AG09319 (cell line): ENCODE measurements around the gene CSNK2A1.

Experiments used
- DNase-seq: peaks from one replicate; pipeline ENCODE4 v3.0.0-alpha.2; 2010; ENCODE audit warnings: low read depth; ENCODE audit errors: extremely low read depth
- CTCF ChIP-seq: IDR thresholded peaks from 2 replicates; pipeline ENCODE4 v1.5.1; 2011; ENCODE audit warnings: low read depth, mild to moderate bottlenecking, inconsistent platforms, low read length, moderate library complexity

Gene CSNK2A1

GRCh38 chr20:550611-551010 is 7.0 kb upstream of the CSNK2A1 start:
- TF ChIP-seq CTCF, result no peak
- DNase-seq, result no peak

- no peak for DNase-seq
- TF ChIP-seq CTCF, result no peak
Measured at GRCh38 chr20:549722-550496, 6.3 kb upstream of the CSNK2A1 start.

GRCh38 chr20:548906-549305 is 5.3 kb upstream of the CSNK2A1 start:
- TF ChIP-seq CTCF, result no peak
- no peak for DNase-seq

GRCh38 chr20:547394-547793 is 3.8 kb upstream of the CSNK2A1 start:
- TF ChIP-seq CTCF, result no peak
- no peak for DNase-seq

GRCh38 chr20:546353-546752 is 2.8 kb upstream of the CSNK2A1 start:
- no peak for DNase-seq
- no peak for TF ChIP-seq CTCF

DNA sequence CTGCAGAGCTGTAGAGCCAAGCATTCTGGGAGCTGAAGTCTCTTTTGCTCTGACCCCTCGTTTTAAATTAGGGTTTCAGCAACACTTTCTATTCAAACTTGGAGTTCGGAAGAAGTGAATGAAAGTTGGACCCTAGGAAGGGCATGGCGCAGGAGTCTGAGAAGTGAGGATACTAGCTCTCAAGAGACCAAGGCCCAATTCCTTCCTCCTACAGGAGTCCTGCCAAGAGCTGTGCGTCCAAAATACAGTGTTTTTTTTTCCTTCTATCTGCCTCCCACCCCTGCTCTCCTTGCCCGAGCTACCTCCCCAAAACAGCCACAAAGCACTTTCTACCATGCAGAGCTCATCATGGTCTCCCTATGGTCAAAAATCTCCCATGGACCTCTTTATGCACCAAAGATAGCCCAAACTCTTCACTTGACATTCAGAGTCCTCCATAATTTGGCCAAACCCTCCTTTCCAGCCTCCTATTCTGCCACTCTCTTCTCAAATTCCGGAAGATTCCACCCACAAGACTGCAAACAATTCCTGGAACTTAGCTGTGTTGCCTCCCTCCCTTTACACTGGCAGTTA is 649 bp upstream of the CSNK2A1 start:
- no peak for DNase-seq
- TF ChIP-seq CTCF, result no peak

DNA sequence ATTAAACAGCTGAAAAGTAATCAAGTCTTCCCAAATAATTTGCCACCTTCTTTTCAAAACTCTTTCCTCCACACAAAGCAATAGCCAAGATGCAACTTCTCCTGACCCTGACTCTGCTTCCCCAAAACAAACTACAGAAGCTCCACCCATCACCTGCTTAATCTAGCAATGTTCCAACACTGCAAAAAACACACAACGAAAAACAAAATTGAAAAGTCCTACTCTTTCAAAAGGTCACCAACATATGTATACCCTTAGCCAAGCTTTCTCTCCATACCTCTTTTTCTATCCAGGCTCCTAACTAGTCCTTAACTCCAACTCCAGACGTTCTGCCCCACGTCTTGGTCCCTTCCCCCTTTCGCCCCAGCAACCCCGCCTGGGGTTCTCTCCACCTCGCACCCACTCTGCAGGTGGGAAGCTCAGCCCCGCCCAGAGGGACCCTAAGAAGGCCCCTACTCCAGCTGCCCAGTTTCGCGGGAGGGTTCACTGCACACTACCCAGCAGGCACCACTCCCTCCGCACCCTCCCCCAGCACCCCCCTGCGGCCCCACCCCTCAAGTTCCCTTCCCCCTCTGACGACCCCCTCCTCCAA is 717 bp downstream of the CSNK2A1 start:
- no peak for DNase-seq
- TF ChIP-seq CTCF, result no peak
